ENCODE measurements around the gene HK2.
"Not testable (repeated sequence)": the region's sequence is repeated elsewhere in the genome, so short reads cannot be mapped to it uniquely, and the experiment has no call there.

Gene HK2

GRCh38 chr2:74833418-74834233, at the start of gene HK2:
Gene HK2 (plus strand): TSS chr2:74834127. CDS start chr2:74834581, 454 bp downstream.
- peak; percentile 99 for DNase-seq (ENCODE audit: low spot score)

- DNase-seq (ENCODE audit: low spot score): no peak
Measured at GRCh38 chr2:74789271-74789670, 44.7 kb upstream of the HK2 start.

DNA sequence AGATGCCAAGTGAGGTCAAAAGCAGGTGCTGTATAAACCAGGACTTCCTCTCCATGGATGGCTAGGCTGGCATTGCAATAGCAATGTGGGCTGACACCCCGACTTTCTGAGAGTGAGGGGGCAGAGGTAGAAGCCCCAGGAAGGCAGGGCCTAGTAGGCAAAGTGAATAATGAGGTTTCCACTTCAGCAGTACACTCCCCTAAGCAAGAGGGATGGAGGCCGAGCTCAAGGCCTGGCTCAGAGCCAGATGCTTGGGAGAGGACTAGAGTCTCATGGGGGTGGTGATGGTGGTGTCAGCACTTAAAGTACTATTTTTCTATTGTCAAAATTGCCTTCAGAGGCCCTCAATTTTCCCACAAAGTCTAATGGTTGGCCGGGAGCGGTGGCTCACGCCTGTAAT, 41.6 kb upstream of the HK2 start:
- DNase-seq (ENCODE audit: low spot score): no peak

- not testable (repeated sequence) for DNase-seq (ENCODE audit: low spot score)
Measured at GRCh38 chr2:74794878-74795277, 39.0 kb upstream of the HK2 start.

GRCh38 chr2:74806355-74806839, 27.5 kb upstream of the HK2 start:
- DNase-seq (ENCODE audit: low spot score): no peak

- no peak for DNase-seq (ENCODE audit: low spot score)
Measured at GRCh38 chr2:74806920-74807319, 27.0 kb upstream of the HK2 start.

DNA sequence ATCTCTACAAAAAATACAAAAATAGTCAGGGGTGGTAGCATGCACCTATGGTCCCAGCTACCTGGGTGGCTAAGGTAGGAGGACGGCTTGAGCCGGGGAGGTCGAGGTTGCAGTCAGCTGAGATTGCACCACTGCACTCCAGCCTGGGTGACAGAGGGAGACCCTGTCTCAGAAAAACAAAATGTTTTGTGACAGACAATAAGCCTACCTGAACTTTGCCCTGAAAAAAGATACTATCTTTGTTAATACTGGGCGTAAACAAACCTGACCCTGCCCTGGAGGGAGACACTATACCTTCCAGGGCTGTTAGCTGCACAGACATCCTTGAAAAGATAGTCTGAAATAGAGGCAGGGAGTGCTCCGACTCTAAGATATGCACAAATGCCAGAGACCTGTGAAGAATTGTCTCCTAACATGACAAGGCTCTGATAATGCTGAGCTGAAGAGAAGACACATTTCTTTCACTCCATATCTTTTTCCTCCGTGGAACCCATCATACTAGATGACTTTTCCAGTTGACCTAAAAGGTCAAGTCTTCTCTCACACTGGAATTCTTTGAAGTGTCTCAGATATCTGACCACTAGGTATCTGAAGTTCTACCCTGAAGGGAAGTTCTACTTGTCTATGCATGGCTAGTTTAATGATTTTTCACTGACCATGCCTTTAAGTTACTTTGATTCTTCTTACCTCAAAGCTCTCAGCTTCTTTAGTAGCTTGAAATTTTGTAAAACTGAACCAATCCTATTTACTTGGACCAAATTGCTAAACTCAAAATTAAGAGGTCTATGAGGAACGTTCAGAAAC, 20.9 kb upstream of the HK2 start:
- DNase-seq (ENCODE audit: low spot score): no peak

- no peak for DNase-seq (ENCODE audit: low spot score)
Measured at GRCh38 chr2:74814102-74814501, 19.8 kb upstream of the HK2 start.

DNA sequence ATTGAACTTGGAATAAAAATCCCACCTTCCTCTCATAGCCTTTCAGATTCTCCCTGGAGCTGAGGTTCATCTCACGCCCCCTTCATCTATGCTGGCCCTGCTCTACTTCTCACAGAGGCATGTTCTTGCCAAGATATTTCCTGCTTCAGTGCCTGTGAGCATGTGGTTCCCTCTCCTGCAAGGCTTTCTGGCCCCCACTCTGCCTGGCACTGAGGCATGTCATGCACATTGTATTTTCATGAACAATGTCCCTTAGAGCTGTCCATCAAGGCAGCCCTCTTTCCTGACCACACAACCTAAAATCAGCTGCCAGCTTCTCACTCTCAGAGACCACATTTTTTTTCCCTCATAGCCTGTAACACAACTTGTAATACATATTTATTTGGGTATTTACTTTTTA, 18.0 kb upstream of the HK2 start:
- DNase-seq (ENCODE audit: low spot score): no peak

GRCh38 chr2:74816540-74817303, 17.2 kb upstream of the HK2 start:
- no peak for DNase-seq (ENCODE audit: low spot score)

DNA sequence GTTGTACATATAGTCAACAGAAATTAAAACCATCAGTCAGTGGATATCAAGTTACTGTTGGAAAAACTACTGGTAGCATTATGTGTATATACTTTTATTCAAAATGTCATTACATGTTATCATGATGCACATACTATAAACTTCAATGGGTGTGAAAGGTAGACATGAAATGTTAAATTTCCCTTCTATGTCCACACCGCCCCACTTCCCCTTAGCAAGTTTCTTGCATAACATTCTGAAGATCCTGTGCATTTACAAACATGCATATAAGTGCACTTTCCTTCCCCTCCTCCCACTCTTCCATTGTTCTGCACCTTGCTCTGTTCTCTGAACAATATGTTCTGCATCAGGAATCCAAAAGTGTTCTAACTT, 16.6 kb upstream of the HK2 start:
- no peak for DNase-seq (ENCODE audit: low spot score)

GRCh38 chr2:74819702-74820101, 14.2 kb upstream of the HK2 start:
- no peak for DNase-seq (ENCODE audit: low spot score)

- DNase-seq (ENCODE audit: low spot score): no peak
Measured at GRCh38 chr2:74821177-74822126, 12.5 kb upstream of the HK2 start.

DNA sequence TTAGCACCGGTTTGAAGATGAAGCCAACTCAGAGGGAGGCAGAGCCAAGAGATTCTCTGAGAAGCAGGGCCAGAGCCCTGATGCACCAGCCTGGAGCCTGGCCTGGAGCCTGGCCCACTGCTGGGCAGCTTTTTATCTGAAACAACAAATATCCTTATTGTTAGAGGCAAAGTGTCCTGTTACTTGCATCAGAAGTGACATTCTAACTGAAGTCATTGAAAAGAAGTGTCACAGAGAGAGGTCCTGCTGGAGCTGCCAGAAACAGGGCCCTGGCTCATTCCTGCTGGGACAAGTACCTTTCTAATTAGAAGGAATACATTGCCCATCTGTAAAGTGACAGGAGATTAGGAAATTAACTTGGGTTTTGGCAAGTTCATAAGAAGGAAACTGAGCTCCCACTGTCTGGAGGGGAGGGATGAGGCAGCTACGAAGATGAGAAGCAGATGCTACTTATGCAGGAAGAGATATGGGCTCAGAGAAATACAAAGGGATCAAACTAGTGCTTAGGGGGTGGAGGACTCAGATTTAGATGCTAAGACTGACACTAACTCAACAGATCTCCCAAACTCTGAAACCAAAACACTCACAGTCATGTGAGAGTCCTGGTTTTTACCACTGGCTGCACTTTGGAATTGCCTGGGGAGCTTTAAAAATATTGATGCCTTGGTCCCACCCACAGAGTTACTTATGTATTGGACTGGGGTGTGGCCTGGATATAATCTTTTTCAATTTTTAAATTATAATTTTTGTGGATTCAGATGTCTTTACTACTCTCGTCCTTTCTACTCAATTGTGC, 11.0 kb upstream of the HK2 start:
- DNase-seq (ENCODE audit: low spot score): no peak

DNA sequence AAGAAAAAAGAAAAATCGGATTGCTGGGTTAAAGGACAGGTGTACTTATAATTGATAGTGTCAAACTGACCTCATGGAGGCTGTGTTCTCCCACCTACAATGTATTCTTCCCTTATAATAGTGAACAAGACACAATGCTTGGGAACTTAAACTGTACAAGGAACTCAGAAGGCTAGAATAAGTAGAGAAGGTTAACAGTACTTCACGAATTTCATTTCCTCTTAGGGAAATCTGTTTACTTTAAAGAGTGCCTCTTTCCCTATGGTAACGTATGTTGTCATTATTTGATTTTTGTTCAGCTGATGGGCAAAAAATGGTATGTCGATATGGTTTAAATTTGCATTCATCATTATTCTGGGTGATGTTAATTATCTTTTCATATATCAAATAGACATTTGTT, 9.2 kb upstream of the HK2 start:
- no peak for DNase-seq (ENCODE audit: low spot score)

DNA sequence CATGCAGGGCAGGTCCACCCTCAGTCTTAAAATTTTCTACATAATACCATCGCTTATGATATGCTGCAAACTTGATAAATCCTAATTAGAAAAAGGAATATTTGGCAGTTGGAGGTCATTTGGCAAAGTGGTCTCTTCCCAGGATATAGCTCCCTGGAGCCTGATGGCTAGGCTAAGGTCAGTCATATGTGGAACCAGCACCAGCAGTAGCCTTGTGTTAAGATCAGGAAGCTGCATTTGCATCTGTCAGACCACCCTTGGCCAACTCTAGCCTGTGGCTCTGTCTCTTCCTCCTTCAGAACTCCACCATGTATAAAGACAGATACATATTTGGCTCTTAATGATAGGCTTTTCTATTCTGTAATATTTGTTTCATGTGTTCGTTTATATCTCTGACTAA, 5.4 kb upstream of the HK2 start:
- no peak for DNase-seq (ENCODE audit: low spot score)

- DNase-seq (ENCODE audit: low spot score): peak; percentile 77
Measured at GRCh38 chr2:74831693-74832530, 2.0 kb upstream of the HK2 start.

DNA sequence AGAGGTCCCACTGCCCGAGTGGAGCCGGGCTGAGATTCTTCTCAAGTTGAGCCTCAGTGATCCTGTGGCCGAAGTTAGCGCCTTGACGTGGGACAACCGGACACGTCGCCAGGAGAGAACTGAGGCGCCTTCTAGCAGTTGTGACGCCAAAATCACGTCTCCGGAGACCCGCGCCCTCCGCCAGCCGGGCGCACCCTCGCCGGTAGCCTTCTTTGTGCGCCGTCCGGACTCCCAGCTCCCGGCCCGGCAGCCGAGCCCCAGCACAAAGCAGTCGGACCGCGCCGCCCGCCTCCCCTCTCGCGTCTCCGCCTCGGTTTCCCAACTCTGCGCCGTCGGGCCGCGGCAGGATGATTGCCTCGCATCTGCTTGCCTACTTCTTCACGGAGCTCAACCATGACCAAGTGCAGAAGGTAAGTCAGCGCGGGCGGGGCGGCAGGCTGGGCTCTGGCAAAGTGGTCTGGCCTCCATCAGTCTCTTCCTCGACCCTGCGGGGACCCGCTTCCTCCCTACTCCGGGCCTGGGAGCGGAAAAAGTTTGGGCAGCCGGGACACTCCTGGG, 386 bp downstream of the HK2 start:
- DNase-seq (ENCODE audit: low spot score): not testable (repeated sequence)
